Activated T-helper 9 cell treated with anti-CD3 and anti-CD28 coated beads, Interleukin-2, amount 50 U/mL, for 16 hours (primary cell): ENCODE results near the gene PCSK6.

Experiments used
- DNase-seq: peaks from one replicate; pipeline ENCODE4 v3.0.0-alpha.2; 2020; ENCODE audit warnings: low read depth

PCSK6 gene

GRCh38 chr15:101522621-101523559 is 33.4 kb upstream of the PCSK6 start:
- no peak for DNase-seq

GRCh38 chr15:101522091-101522490 is 32.6 kb upstream of the PCSK6 start:
- DNase-seq: no peak

- DNase-seq: no peak
These were observed 32.1 kb upstream of the PCSK6 start for GRCh38 chr15:101521591-101521990.

GRCh38 chr15:101521069-101521468 is 31.6 kb upstream of the PCSK6 start:
- no peak for DNase-seq

- no peak for DNase-seq
These were observed 30.9 kb upstream of the PCSK6 start for GRCh38 chr15:101520395-101520794.

- no peak for DNase-seq
These were observed 28.0 kb upstream of the PCSK6 start for GRCh38 chr15:101517504-101517903.

- no peak for DNase-seq
These were observed 24.8 kb upstream of the PCSK6 start for GRCh38 chr15:101514318-101514717.

- no peak for DNase-seq
These were observed 22.2 kb upstream of the PCSK6 start for GRCh38 chr15:101511717-101512116.

GRCh38 chr15:101510212-101511197 is 21.0 kb upstream of the PCSK6 start:
- DNase-seq: no peak

GRCh38 chr15:101509279-101509678 is 19.8 kb upstream of the PCSK6 start:
- no peak for DNase-seq

- no peak for DNase-seq
These were observed 17.0 kb upstream of the PCSK6 start for GRCh38 chr15:101506491-101506890.

- no peak for DNase-seq
These were observed 16.3 kb upstream of the PCSK6 start for GRCh38 chr15:101505610-101506337.

GRCh38 chr15:101504866-101505609 is 15.5 kb upstream of the PCSK6 start:
- no peak for DNase-seq

GRCh38 chr15:101504373-101504772 is 14.9 kb upstream of the PCSK6 start:
- no peak for DNase-seq

- no peak for DNase-seq
These were observed 13.7 kb upstream of the PCSK6 start for GRCh38 chr15:101503296-101503599.

GRCh38 chr15:101502572-101503295 is 13.2 kb upstream of the PCSK6 start:
- DNase-seq: no peak

GRCh38 chr15:101501703-101502373 is 12.3 kb upstream of the PCSK6 start:
- no peak for DNase-seq

- DNase-seq: no peak
These were observed 11.5 kb upstream of the PCSK6 start for GRCh38 chr15:101500865-101501551.

GRCh38 chr15:101499863-101500713 is 10.6 kb upstream of the PCSK6 start:
- no peak for DNase-seq
